BJ (cell line): ENCODE measurements around the gene SCG2. TPM values are rescaled to one million over a fixed set of nuclear protein-coding genes. Genes with fewer than 3 reads are reported as not detected.
"Not testable (repeated sequence)": the region's sequence is repeated elsewhere in the genome, so short reads cannot be mapped to it uniquely, and the experiment has no call there.

ENCODE experiments used
- CTCF ChIA-PET: fragments of 350-600 bp; formaldehyde crosslinking; extraction: SDS; loops from one replicate; lab custom pipeline; 2021; ENCODE audit warnings: antibody characterized with exemption, inconsistent platforms; lab: Yijun Ruan, JAX
- POLR2A ChIA-PET: fragments of 300-600 bp; sonication (Branson Sonifier 250); formaldehyde crosslinking; extraction: SDS; loops from one replicate; lab custom pipeline; 2021; ENCODE audit warnings: antibody characterized with exemption; lab: Charles Lee
- DNase-seq: peaks from one replicate; pipeline ENCODE4 v3.0.0-alpha.2; 2011; ENCODE audit warnings: low read depth
- H3K27me3 ChIP-seq: 2 replicates; pipeline ENCODE4 v1.6.0; 2011; ENCODE audit warnings: low read length; ENCODE audit not compliant: control insufficient read depth, insufficient read depth
- H3K36me3 ChIP-seq: 2 replicates; pipeline ENCODE4 v1.5.1; 2011; ENCODE audit warnings: low read length; ENCODE audit not compliant: control insufficient read depth, insufficient read depth
- H3K4me3 ChIP-seq: 2 replicates; pipeline ENCODE4 v1.5.1; 2011; ENCODE audit warnings: low read depth, mild to moderate bottlenecking, control low read depth, low read length
- polyA plus RNA-seq: library from polyadenylated mRNA; depleted of rRNA; stranded (reverse); fragments of >200 nt; gene quantifications from 2 replicates; pipeline ENCODE4 v1.2.3, GENCODE V29; 2011
- TF ChIP-seq, protein P1 (sequence below): IDR thresholded peaks from 2 replicates; pipeline ENCODE4 v1.5.1; 2011; ENCODE audit warnings: low read depth, mild to moderate bottlenecking, control low read depth, inconsistent platforms, low read length, moderate library complexity; ENCODE audit not compliant: insufficient read depth

SCG2 gene
- polyA plus RNA-seq, 1 experiment, result 0.26 TPM

- Histone ChIP-seq H3K36me3 (no peaks in the 10 kb centered on the region), H3K4me3 (no peak overlapping the region), H3K27me3 (no peaks in the 10 kb centered on the region)
- TF ChIP-seq, protein P1, sequence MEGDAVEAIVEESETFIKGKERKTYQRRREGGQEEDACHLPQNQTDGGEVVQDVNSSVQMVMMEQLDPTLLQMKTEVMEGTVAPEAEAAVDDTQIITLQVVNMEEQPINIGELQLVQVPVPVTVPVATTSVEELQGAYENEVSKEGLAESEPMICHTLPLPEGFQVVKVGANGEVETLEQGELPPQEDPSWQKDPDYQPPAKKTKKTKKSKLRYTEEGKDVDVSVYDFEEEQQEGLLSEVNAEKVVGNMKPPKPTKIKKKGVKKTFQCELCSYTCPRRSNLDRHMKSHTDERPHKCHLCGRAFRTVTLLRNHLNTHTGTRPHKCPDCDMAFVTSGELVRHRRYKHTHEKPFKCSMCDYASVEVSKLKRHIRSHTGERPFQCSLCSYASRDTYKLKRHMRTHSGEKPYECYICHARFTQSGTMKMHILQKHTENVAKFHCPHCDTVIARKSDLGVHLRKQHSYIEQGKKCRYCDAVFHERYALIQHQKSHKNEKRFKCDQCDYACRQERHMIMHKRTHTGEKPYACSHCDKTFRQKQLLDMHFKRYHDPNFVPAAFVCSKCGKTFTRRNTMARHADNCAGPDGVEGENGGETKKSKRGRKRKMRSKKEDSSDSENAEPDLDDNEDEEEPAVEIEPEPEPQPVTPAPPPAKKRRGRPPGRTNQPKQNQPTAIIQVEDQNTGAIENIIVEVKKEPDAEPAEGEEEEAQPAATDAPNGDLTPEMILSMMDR, result no peak
- POLR2A ChIA-PET, result interaction anchor here (0.6 kb wide), 1 partner anchor 11 kb away, joined by 3 read pairs; no protein-coding TSS in a partner anchor
- CTCF ChIA-PET, result no interaction called here
- no peak for DNase-seq
Observed at GRCh38 chr2:223597076-223597475, 5.1 kb downstream of the SCG2 start.

- CTCF ChIA-PET, result no interaction called here
Observed at GRCh38 chr2:223596208-223596607, 6.0 kb downstream of the SCG2 start.

GRCh38 chr2:223594831-223595230 is 7.3 kb downstream of the SCG2 start:
- ChIA-PET CTCF (interaction anchor here (1.3 kb wide), 1 partner anchor 10 kb away, joined by 3 read pairs; no protein-coding TSS in a partner anchor), POLR2A (no interaction called here)
- no peaks in the 10 kb centered on the region for H3K36me3 ChIP-seq
- no peaks in the 10 kb centered on the region for H3K27me3 ChIP-seq
- DNase-seq, result no peak
- no peak overlapping the region for H3K4me3 ChIP-seq
- TF ChIP-seq, protein P1, result no peak

More at GRCh38 chr2:223596208-223596607, 6.0 kb downstream of the SCG2 start:
- DNase-seq, result no peak
- Histone ChIP-seq H3K36me3 (no peaks in the 10 kb centered on the region), H3K27me3 (no peaks in the 10 kb centered on the region), H3K4me3 (no peak overlapping the region)
- POLR2A ChIA-PET, result no interaction called here
- TF ChIP-seq, protein P1, result no peak

DNA sequence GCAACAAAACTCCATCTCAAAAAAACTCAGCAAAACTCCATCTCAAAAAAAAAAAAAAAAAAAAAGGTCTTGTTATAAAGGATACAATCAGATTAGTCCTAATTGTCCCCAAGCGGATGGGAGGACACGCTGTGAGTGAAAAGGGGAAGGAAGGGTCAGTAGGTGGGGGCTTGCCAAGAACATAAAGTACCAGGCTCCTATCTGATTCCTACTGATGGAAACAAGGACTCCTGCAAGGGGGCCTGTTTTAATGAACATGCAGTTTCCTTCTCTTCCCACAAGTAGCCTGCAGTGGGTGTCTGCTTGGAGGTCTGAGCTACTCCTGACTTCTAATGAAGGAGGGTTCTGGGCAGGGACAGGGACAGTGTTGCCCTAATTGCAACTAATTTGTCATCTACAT is 7.9 kb downstream of the SCG2 start:
- POLR2A ChIA-PET, result no interaction called here
- no peak for DNase-seq
- Histone ChIP-seq H3K4me3 (no peak overlapping the region), H3K36me3 (no peaks in the 10 kb centered on the region), H3K27me3 (no peaks in the 10 kb centered on the region)
- CTCF ChIA-PET, result no interaction called here
- TF ChIP-seq, protein P1, result no peak

DNA sequence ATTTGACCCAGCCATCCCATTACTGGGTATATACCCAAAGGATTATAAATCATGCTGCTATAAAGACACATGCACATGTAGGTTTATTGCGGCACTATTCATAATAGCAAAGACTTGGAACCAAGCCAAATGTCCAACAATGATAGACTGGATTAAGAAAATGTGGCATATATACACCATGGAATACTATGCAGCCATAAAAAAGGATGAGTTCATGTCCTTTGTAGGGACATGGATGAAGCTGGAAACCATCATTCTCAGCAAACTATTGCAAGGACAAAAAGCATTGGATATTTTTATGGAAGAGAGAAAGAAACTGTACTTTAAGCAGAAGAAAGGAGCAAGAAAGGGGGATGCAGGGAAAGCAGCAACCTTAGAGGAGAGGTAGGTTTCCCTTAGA is 9.5 kb downstream of the SCG2 start:
- H3K27me3 ChIP-seq, H3K36me3 ChIP-seq, H3K4me3 ChIP-seq, DNase-seq, POLR2A ChIA-PET, CTCF ChIA-PET: not testable (repeated sequence)

DNA sequence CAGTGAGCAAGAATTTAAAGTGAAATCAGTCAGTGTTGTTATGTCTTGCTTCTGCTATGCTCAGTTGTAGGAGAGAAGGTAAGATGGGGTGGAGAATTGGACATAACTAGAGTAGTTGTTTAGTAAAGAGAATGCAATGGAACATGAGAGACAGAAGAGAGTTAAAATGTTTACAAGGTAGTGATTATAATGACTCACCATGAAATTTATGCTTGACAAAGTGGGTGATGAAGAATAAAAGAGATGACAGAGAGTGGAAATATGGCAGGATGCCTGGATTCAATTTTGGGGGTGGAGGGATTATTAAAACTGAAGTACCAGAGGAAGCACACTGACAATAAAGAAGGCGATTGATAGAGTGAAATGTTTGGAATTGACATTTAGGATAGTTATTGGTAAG is 10.6 kb downstream of the SCG2 start:
- Histone ChIP-seq H3K4me3 (no peak overlapping the region), H3K36me3 (no peaks in the 10 kb centered on the region), H3K27me3 (no peaks in the 10 kb centered on the region)
- POLR2A ChIA-PET, result no interaction called here
- CTCF ChIA-PET, result no interaction called here
- DNase-seq, result no peak
- TF ChIP-seq, protein P1, result no peak
